Suprapubic skin (tissue), 4 donors: ENCODE data around the gene VTI1A.

Source experiments
- CTCF ChIP-seq, 2 donors: fragments of 200-600 bp in 1 of 2; fragments of 450-650 bp in 1 of 2; sonication (generic) in 1 of 2; IDR thresholded peaks; one replicate each; pipeline ENCODE4 v1.5.1; 2016 to 2019; ENCODE audit warnings: antibody characterized with exemption in 2 of 2, mild to moderate bottlenecking in 1 of 2, moderate library complexity in 1 of 2
- EP300 ChIP-seq: sonication (generic); formaldehyde crosslinking; IDR thresholded peaks from one replicate; pipeline ENCODE4 v1.6.1; 2017; ENCODE audit warnings: antibody characterized with exemption
- POLR2A ChIP-seq, 2 donors: fragments of 450-650 bp; IDR thresholded peaks; one replicate each; pipeline ENCODE4 v1.6.1; 2017; ENCODE audit warnings: antibody characterized with exemption in 2 of 2, mild to moderate bottlenecking in 2 of 2, moderate library complexity in 2 of 2
- POLR2AphosphoS5 ChIP-seq, 3 donors: sonication (generic); formaldehyde crosslinking; IDR thresholded peaks; one replicate each; pipeline ENCODE4 v1.6.1; 2017; ENCODE audit warnings: antibody characterized with exemption in 3 of 3

GRCh38 chr10:112515852-112516251, 68.8 kb downstream of the VTI1A start:
- TF ChIP-seq CTCF (IDR thresholded peaks at IDR 0.05): no peak
- no peak for TF ChIP-seq POLR2A (IDR thresholded peaks at IDR 0.05)
- no peak for TF ChIP-seq POLR2AphosphoS5 (IDR thresholded peaks at IDR 0.05)
- no peak for TF ChIP-seq EP300
